GM21447 (cell line): ENCODE measurements around the gene THAP9.
"Not testable (repeated sequence)": the region's sequence is repeated elsewhere in the genome, so short reads cannot be mapped to it uniquely, and the experiment has no call there.

Experiments
- ATAC-seq: cut with Tn5 transposase; IDR thresholded peaks from one replicate; pipeline ENCODE4 v1.9.1; 2021; ENCODE audit not compliant: unreplicated experiment

The THAP9 gene, protein sequence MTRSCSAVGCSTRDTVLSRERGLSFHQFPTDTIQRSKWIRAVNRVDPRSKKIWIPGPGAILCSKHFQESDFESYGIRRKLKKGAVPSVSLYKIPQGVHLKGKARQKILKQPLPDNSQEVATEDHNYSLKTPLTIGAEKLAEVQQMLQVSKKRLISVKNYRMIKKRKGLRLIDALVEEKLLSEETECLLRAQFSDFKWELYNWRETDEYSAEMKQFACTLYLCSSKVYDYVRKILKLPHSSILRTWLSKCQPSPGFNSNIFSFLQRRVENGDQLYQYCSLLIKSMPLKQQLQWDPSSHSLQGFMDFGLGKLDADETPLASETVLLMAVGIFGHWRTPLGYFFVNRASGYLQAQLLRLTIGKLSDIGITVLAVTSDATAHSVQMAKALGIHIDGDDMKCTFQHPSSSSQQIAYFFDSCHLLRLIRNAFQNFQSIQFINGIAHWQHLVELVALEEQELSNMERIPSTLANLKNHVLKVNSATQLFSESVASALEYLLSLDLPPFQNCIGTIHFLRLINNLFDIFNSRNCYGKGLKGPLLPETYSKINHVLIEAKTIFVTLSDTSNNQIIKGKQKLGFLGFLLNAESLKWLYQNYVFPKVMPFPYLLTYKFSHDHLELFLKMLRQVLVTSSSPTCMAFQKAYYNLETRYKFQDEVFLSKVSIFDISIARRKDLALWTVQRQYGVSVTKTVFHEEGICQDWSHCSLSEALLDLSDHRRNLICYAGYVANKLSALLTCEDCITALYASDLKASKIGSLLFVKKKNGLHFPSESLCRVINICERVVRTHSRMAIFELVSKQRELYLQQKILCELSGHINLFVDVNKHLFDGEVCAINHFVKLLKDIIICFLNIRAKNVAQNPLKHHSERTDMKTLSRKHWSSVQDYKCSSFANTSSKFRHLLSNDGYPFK

GRCh38 chr4:82900411-82901182 is at the start of gene THAP9:
TSS of gene THAP9 (plus strand) at chr4:82900735. CDS start at chr4:82900803, 68 bp downstream.
- ATAC-seq = peak; percentile 88

DNA sequence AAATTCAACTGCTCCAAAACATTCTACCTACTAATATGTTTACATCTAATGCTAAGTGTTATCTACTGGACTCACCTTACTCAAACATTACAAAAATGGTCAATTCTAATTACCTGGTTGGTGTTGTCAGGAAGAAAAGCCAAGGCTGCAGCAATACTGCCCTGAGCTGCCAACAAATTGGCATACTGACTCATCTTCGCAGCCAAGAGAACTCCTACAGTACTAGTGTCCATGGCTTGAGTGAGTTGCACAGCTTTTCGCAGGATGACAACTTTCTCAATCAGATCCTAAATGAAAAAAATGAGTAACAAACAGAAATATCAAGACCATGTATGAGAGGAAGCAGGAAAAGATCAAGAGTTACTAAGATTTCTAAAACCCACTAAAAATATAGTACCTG is 49.2 kb upstream of the THAP9 start:
- ATAC-seq = no peak

DNA sequence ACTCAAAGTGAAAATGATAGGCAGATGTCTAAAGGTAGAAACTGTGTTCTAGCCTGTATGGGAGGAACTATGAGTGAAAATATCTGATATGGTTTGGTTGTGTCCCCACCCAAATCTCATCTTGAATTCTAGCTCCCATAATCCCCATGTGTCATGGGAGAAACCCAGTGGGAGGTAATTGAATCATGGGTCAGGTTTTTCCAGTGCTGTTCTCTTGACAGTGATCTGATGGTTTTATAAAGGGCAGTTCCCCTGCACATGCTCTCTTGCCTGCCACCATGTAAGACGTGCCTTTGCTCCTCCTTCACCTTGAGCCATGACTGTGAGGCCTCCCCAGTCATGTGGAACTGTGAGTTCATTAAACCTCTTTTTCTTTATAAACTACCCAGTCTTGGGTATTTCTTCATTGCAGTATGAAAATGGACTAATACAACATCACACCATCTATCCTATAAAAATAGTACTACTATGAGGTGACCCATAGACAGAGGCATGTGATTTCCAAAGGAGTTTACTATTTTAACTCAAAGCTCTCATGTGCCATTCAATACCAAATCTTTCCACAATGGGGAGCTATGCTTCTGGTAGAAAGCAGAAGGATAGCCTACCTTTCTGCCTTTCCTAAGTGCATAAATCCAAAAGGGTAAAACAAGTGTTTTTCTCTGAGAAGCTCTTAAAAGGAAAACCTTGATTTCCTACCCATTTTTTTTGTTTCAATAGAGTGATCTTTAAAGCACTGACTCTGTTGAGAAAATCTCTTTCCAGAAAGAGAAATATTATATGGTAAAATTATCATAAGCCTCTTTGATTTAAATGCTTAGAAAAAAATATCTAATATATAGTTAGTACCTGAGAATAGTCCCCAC is 48.4 kb upstream of the THAP9 start:
- ATAC-seq = no peak

DNA sequence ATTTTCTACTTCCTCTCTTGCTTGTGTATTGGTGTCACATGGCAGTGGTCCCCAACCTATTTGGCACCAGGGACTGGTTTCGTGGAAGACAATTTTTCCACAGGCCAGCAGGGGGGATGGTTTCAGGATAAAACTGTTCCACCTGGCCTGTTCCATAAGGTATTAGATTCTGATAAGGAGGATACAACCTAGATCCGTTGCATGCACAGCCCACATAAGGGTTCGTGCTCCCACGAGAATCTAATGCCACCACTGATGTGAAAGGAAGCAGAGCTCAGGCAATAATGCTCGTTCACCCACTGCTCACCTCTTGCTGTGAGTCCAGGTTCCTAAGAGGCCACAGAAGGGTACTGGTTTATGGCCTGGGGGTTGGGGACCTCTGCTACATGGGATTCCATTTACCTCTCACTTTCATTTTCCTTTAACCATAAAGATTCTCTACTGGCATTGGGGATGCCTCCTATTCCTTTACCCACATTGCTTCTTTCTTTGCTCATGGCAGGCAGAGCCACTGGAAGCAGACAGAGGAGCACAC is 47.7 kb upstream of the THAP9 start:
- ATAC-seq = no peak

DNA sequence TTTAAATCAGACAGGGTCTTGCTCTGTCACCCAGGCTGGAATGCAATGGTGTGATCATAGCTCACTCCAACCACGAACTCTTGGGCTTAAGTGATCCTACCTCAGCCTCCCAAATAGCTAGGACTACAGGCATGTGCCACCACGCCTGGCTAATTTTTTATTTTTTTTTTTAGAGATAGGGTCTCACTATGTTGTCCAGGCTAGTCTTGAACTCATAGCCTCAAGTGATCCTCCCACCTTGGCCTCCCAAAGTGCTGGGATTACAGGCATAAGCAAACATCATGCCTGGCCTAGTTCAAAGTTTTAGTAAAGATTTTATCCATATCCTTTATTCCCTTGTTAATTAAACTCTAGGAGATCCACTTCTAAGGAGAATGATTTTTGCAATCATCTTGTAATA is 40.0 kb upstream of the THAP9 start:
- not testable (repeated sequence) for ATAC-seq

GRCh38 chr4:82861529-82861928 is 39.0 kb upstream of the THAP9 start:
- no peak for ATAC-seq

GRCh38 chr4:82864336-82864979 is 36.1 kb upstream of the THAP9 start:
- ATAC-seq = no peak

GRCh38 chr4:82865592-82865991 is 34.9 kb upstream of the THAP9 start:
- ATAC-seq = peak; percentile 43

DNA sequence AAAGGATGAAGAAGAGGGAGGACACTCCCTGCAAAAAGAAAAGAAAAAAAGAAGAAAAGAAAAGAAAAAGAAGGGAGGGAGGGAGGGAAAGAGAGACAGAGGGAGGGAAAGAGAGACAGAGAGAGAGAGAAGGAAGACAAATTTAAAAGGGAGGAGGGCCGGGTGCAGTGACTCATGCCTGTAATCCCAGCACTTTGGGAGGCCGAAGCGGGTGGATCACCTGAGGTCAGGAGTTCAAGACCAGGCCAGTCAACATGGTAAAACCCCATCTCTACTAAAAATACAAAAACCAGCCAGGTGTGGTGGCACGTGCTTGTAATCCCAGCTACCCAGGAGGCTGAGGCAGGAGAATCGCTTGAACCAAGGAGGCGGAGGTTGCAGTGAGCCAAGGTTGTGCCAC is 34.5 kb upstream of the THAP9 start:
- ATAC-seq = not testable (repeated sequence)

- ATAC-seq = no peak
These were observed 33.7 kb upstream of the THAP9 start for GRCh38 chr4:82866706-82867385.

DNA sequence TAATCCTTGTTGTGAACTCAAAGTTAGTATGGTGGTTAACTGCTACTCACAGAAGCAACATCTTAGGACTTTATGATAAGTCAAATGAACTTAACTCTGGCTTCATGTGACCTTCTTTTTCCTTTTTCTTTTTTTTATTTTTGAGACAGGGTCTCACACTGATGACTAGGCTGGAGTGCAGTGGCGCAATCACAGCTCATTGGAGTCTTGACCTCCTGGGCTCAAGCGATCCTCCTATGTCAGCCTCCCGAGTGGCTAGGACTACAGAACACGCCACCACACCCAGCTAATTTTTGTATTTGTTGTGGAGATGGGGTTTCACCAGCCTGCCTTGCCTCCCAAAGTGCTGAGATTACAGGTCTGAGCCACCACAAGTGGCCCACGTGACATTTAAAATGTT is 32.0 kb upstream of the THAP9 start:
- ATAC-seq = no peak

GRCh38 chr4:82885410-82885809 is 15.1 kb upstream of the THAP9 start:
- ATAC-seq = no peak

GRCh38 chr4:82886147-82886942 is 14.2 kb upstream of the THAP9 start:
- no peak for ATAC-seq

DNA sequence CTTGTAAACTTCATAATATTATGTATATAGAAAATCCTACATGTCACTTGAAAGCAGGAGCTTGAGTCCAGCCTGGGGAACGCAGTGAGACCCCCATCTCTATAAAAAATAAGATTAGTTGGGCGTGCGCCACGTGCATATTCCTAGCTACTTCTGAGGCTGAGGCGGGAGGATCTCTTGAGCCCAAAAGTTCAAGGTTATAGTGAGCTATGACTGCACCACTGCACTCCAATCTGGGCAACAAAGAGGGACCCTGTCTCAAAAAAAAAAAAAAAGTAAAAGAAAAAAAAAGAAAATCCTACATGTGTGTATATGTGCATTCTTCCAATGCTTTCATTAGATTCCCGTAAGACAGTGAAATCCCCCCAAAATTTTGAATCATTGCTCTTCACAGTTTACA is 11.2 kb upstream of the THAP9 start:
- no peak for ATAC-seq

DNA sequence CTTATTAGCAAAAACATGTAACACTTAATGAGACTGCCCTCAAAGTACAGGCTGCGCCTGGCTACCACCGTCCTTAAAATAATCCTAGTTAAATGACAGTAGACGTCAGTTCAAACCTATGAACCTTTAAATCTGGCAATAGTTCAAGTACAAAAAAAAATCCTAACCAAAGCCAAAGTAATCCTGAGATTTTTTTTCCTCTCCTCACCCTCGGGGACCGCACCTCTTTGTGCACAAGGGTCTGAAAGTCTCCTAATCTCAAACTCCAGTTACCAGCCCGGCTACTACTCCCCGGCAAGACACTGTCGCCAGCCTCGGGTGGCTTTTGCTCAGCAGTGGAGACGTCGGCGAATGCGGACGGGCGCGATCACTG is 10.0 kb upstream of the THAP9 start:
- no peak for ATAC-seq

DNA sequence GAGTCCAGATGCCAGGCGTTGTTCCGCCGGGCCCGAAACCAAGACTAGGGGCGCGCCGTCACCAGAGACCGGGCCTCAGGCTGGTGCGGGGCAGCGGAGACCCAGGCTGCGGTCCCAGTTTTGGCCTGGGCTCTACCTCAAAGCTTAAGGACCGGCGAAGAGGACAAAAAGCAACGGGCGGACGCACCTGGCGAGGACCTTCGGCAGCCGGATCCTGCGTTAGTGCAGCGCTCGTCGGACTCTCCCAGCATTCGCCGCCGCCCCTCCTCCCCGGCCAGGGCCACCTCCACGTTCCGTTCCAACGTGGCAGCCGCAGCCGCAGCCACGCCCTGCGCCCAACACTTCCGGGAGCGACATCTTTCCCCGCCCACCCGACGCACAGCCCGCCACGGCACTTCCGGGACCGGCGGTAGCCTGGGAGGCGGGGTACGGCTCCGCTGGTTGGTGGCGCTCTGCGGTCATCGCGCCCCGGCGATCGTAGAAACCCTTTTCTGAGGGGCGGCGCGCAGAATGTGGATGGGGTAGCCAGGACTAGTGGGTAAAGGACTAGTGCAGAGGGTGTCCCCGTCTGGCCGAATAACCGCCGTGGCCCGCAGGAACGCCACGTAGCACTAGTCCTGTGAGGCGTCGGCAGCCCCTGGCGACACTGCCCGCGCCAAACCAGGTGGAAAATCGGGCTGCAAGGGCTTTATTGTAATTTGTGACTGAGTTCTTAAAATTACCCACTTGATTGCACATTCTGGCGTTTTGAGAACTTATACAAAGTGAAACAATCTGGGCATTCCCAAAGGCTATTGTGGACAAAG is 9.4 kb upstream of the THAP9 start, which contains the start of gene SEC31A:
TSS of gene SEC31A (minus strand) at position 253 of the 806 bp plus-strand sequence. CDS start 9,217 bp downstream, outside the sequence.
- peak; percentile 88 for ATAC-seq
